Peyer's patch (tissue), 4 donors: Measurements from ENCODE around the gene PPP1R7. TPM values are rescaled to one million over a fixed set of nuclear protein-coding genes. Genes with fewer than 3 reads are reported as not detected.

Source experiments
- DNase-seq, 3 donors: peaks; one replicate each; pipeline ENCODE4 v3.0.0-alpha.2; 2017 to 2019
- H3K27ac ChIP-seq, 4 donors: fragments of 200-600 bp; sonication (generic); one replicate each; pipeline ENCODE4 v1.5.1; 2016 to 2019
- H3K27me3 ChIP-seq, 2 donors: fragments of 200-600 bp; sonication (generic); one replicate each; pipeline ENCODE4 v1.5.1; 2019
- H3K36me3 ChIP-seq, 3 donors: fragments of 200-600 bp; sonication (generic); one replicate each; pipeline ENCODE4 v1.5.1; 2016 to 2019
- H3K4me1 ChIP-seq, 4 donors: fragments of 200-600 bp; sonication (generic); one replicate each; pipeline ENCODE4 v1.5.1; 2016 to 2019
- H3K4me3 ChIP-seq, 4 donors: fragments of 200-600 bp; sonication (generic); 1 replicate in 3 of 4; 2 replicates in 1 of 4; pipeline ENCODE4 v1.5.1; 2016 to 2019; ENCODE audit warnings: mild to moderate bottlenecking in 1 of 4
- H3K9me3 ChIP-seq, 4 donors: fragments of 200-600 bp; sonication (generic); one replicate each; pipeline ENCODE4 v1.5.1; 2016 to 2019; ENCODE audit warnings: mild to moderate bottlenecking in 1 of 4
- CTCF ChIP-seq, 6 experiments: fragments of 450-650 bp in 4 of 6; fragments of 200-600 bp in 2 of 6; sonication (generic) in 1 of 6; IDR thresholded peaks; one replicate each; pipeline ENCODE4 v1.5.1; 2017 to 2019; ENCODE audit warnings: antibody characterized with exemption in 6 of 6, mild to moderate bottlenecking in 3 of 6, moderate library complexity in 1 of 6
- POLR2A ChIP-seq, 2 donors: fragments of 450-650 bp; IDR thresholded peaks; one replicate each; pipeline ENCODE4 v1.5.1; 2017; ENCODE audit warnings: antibody characterized with exemption in 2 of 2, mild to moderate bottlenecking in 2 of 2, moderate library complexity in 2 of 2
- total RNA-seq, 4 donors: library from RNA; depleted of rRNA; stranded (reverse); fragments of >200 nt; gene quantifications; one replicate each; pipeline ENCODE4 v1.1.0, GENCODE V29; 2016

PPP1R7 gene
- total RNA-seq, 4 donors from 2014 or later: 13.2 to 44.0 (median 28.1) TPM

- Histone ChIP-seq H3K27ac (no peak overlapping the region), H3K4me3 (no peak overlapping the region), H3K4me1 (no peaks in the 10 kb centered on the region), H3K9me3 (no peaks in the 10 kb centered on the region), H3K27me3 (no peaks in the 10 kb centered on the region), H3K36me3 (peaks cover 0 to 80% (median 0%) of the 10 kb centered on the region in 3 donors)
- DNase-seq: no peak
- TF ChIP-seq CTCF (IDR thresholded peaks at IDR 0.05) (no peak), POLR2A (IDR thresholded peaks at IDR 0.05) (no peak)
Measured at GRCh38 chr2:241178961-241179360, 28.7 kb downstream of the PPP1R7 start.

GRCh38 chr2:241179899-241180298 is 29.6 kb downstream of the PPP1R7 start:
- no peaks in the 10 kb centered on the region for H3K9me3 ChIP-seq
- no peak for DNase-seq
- no peak overlapping the region for H3K27ac ChIP-seq
- no peak for TF ChIP-seq CTCF (IDR thresholded peaks at IDR 0.05)
- no peak for TF ChIP-seq POLR2A (IDR thresholded peaks at IDR 0.05)
- no peak overlapping the region for H3K4me3 ChIP-seq
- H3K27me3 ChIP-seq: no peaks in the 10 kb centered on the region
- H3K36me3 ChIP-seq: peaks cover 0 to 71% (median 0%) of the 10 kb centered on the region in 3 donors
- no peaks in the 10 kb centered on the region for H3K4me1 ChIP-seq

GRCh38 chr2:241180495-241180894 is 30.2 kb downstream of the PPP1R7 start:
- Histone ChIP-seq H3K9me3 (no peaks in the 10 kb centered on the region), H3K27ac (no peak overlapping the region), H3K36me3 (peaks cover 0 to 65% (median 0%) of the 10 kb centered on the region in 3 donors), H3K4me1 (no peaks in the 10 kb centered on the region), H3K4me3 (no peak overlapping the region), H3K27me3 (no peaks in the 10 kb centered on the region)
- no peak for TF ChIP-seq POLR2A (IDR thresholded peaks at IDR 0.05)
- TF ChIP-seq CTCF (IDR thresholded peaks at IDR 0.05): no peak
- no peak for DNase-seq

GRCh38 chr2:241182126-241182525 is 31.9 kb downstream of the PPP1R7 start:
- no peak for DNase-seq
- no peaks in the 10 kb centered on the region for H3K27me3 ChIP-seq
- no peaks in the 10 kb centered on the region for H3K4me1 ChIP-seq
- no peak overlapping the region for H3K27ac ChIP-seq
- TF ChIP-seq CTCF (IDR thresholded peaks at IDR 0.05): no peak
- TF ChIP-seq POLR2A (IDR thresholded peaks at IDR 0.05): no peak
- H3K9me3 ChIP-seq: no peaks in the 10 kb centered on the region
- H3K36me3 ChIP-seq: peaks cover 0 to 48% (median 0%) of the 10 kb centered on the region in 3 donors
- no peak overlapping the region for H3K4me3 ChIP-seq

GRCh38 chr2:241182531-241183133 is 32.4 kb downstream of the PPP1R7 start:
- DNase-seq: no peak
- H3K4me3 ChIP-seq: no peak overlapping the region
- H3K9me3 ChIP-seq: no peaks in the 10 kb centered on the region
- H3K27me3 ChIP-seq: no peaks in the 10 kb centered on the region
- no peak overlapping the region for H3K27ac ChIP-seq
- H3K36me3 ChIP-seq: peaks cover 0 to 45% (median 0%) of the 10 kb centered on the region in 3 donors
- H3K4me1 ChIP-seq: no peaks in the 10 kb centered on the region
- no peak for TF ChIP-seq CTCF (IDR thresholded peaks at IDR 0.05)
- TF ChIP-seq POLR2A (IDR thresholded peaks at IDR 0.05): no peak
